HK-2 (cell line): Measurements from ENCODE around the gene RPL28.

ENCODE experiments used
- DNase-seq: peaks from one replicate; pipeline ENCODE4 v3.0.0-alpha.2; 2018; ENCODE audit not compliant: unreplicated experiment

Gene RPL28

GRCh38 chr19:55373306-55373992, 12.3 kb upstream of the RPL28 start:
- peak; percentile 55 for DNase-seq

GRCh38 chr19:55373993-55374757, 11.6 kb upstream of the RPL28 start:
- DNase-seq: peak; percentile 84

GRCh38 chr19:55376241-55376933, 9.3 kb upstream of the RPL28 start, which contains the start of gene TMEM190:
TMEM190 (plus strand) TSS chr19:55376826; CDS start chr19:55376854, 28 bp downstream.
- no peak for DNase-seq

- DNase-seq: no peak
Measured at GRCh38 chr19:55377356-55378131, 8.2 kb upstream of the RPL28 start.

GRCh38 chr19:55379174-55379573, 6.6 kb upstream of the RPL28 start:
- no peak for DNase-seq

- no peak for DNase-seq
Measured at GRCh38 chr19:55382013-55382412, 3.7 kb upstream of the RPL28 start.

- DNase-seq: no peak
Measured at GRCh38 chr19:55382522-55383054, 3.1 kb upstream of the RPL28 start.

GRCh38 chr19:55383279-55384130, 2.2 kb upstream of the RPL28 start:
- peak; percentile 78 for DNase-seq

- DNase-seq: peak; percentile 58
Measured at GRCh38 chr19:55384131-55384919, 1.4 kb upstream of the RPL28 start, which contains the start of gene TMEM238. TMEM238 (minus strand) TSS chr19:55384292; CDS start chr19:55384259, 33 bp downstream.

- peak; percentile 97 for DNase-seq
Measured at GRCh38 chr19:55384920-55385723, 610 bp upstream of the RPL28 start.

- DNase-seq: peak; percentile 74
Measured at GRCh38 chr19:55386493-55386971, 800 bp downstream of the RPL28 start.

GRCh38 chr19:55387736-55388497, 2.2 kb downstream of the RPL28 start:
- DNase-seq: no peak

GRCh38 chr19:55389386-55390317, 3.9 kb downstream of the RPL28 start:
- DNase-seq: no peak

- no peak for DNase-seq
Measured at GRCh38 chr19:55390461-55390880, 4.7 kb downstream of the RPL28 start.

- DNase-seq: no peak
Measured at GRCh38 chr19:55391191-55391670, 5.5 kb downstream of the RPL28 start.
